ENCODE results near the gene C9orf43.

GRCh38 chr9:113444736-113445135 lies 34.2 kb downstream of the C9orf43 start:
- TF ChIP-seq CTCF (conservative IDR thresholded peaks at IDR 0.05; ENCODE audit: low read length) (no peak), EZH2phosphoT487 (IDR thresholded peaks at IDR 0.05; ENCODE audit: borderline replicate concordance, low read depth, low read length) (no peak)

All from OCI-LY7 (cell line).